MV-4-11 (cell line): ENCODE data around the gene NUDT16L1.
"Not testable (repeated sequence)": the region's sequence is repeated elsewhere in the genome, so short reads cannot be mapped to it uniquely, and the experiment has no call there.

Experiments
- DNase-seq: peaks from one replicate; lab custom pipeline; 2025; lab: John Stamatoyannopoulos, UW

Gene NUDT16L1

DNA sequence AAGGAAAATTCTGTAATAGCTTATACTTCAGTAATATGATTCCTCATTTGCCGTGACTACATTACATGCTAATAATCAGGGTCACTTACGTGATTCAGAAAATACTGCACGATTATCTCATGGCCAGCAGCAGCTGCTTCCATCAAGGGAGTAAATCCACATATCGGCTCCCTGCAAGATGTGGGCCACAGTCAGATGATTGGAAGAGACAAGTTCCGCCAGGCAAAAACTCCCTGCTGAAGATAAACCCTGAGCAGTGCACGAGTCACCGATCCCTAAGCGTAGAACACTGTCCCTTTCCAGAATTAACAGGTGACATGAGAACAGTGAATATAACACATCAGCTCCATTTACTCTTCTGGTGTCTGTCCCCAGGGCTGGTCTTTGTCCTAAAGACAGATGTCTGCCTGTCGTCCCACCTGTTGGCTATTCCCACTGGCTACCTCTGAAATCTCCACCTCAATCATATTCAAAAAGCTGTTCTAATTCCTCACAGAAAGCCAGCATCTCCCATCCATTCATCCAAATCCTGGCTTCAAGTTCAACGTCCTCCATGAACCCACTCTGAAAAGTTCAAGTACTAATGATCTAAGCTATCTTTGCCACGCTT, 31.4 kb downstream of the NUDT16L1 start:
- DNase-seq = no peak

DNA sequence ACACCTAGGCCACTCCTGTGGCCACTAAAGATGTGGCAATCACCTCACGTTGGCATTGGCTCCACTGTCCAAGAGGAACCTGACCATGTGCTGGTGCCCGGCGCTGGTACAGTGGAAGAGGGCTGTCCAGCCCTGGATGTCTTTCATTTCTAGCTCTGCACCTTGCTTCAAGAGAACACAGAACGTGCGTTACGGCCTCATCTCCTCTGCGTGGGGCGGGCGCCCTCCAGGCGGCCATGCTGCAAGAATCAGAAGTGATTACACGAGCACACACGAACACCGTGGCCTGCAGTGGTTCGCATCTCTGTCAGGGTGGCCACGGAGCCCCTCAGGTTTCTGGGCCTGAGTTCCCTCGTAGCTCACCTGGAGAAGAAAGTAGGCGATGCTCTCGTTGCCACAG, 33.3 kb downstream of the NUDT16L1 start:
- DNase-seq = no peak

DNA sequence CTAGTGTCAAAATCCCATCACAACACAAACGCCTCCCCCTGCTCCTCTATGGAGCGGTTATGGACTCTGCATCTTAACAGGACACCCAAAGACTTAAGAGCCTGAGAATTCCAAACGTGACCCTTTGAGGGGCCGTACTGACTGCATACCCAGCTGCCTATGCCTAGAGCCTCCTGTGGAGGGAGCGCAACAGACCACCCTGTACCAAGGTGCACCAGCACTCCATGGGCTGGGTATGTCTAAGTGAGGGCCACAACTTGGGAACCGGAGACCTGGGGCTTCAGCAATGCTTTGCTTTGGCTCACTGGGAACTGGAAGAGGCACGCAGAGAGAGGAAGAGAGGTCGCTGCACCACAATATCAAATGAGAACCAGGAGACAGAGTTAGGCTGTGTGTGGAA, 35.3 kb downstream of the NUDT16L1 start:
- no peak for DNase-seq

DNA sequence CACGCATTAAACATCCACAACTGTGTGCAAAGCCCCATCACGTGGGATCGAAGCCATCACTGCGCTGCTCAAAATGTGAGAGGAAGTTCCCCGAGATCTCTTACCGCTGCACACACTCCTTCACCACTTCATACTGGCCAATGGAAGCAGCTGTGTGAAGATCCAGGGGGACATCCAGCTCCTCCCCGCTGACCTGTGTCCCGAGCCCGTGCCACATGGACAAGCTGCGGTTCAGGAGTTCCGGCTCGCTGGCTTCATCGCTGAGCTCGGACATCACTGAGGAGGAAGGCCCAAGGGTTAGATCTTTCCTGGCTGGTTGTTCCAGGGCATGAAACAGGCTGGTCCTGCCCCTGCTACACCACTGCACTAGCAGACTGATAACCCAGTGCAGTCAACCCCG, 36.5 kb downstream of the NUDT16L1 start:
- no peak for DNase-seq

DNA sequence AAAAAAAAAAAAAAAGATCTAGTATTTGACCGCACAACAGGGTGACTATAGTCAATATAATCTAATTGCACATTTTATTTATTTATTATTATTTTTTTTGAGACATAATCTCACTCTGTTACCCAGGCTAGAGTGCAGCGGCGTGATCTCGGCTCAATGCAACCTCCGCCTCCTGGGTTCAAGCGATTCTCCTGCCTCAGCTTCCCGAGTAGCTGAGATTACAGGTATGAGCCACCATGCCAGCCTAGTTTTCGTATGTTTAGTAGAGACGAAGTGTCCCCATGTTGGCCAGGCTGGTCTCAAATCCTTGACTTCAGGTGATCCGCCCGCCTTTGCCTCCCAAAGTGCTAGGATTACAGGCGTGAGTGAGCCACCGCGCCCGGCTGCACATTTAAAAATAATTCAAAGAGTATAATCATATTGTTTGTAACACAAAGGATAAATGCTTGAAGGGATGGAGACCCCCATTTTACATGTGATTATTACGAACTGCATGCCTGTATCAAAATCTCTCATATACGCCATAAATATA, 39.9 kb downstream of the NUDT16L1 start:
- no peak for DNase-seq

DNA sequence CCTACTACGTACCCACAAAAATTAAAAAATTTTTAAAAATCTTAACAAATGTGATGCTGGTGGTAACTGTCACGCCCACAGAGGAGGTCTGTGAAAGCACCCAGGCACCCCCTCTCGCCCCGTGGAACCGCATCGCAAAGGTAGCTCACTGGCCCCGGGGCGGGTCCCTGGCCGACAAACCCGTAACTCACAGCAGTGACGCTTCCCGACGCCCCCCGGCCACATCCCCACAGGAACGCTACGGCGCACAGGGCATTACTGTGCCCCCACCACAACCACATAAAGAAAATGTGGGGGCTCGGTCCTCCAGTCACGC, 40.3 kb downstream of the NUDT16L1 start:
- DNase-seq = no peak

DNA sequence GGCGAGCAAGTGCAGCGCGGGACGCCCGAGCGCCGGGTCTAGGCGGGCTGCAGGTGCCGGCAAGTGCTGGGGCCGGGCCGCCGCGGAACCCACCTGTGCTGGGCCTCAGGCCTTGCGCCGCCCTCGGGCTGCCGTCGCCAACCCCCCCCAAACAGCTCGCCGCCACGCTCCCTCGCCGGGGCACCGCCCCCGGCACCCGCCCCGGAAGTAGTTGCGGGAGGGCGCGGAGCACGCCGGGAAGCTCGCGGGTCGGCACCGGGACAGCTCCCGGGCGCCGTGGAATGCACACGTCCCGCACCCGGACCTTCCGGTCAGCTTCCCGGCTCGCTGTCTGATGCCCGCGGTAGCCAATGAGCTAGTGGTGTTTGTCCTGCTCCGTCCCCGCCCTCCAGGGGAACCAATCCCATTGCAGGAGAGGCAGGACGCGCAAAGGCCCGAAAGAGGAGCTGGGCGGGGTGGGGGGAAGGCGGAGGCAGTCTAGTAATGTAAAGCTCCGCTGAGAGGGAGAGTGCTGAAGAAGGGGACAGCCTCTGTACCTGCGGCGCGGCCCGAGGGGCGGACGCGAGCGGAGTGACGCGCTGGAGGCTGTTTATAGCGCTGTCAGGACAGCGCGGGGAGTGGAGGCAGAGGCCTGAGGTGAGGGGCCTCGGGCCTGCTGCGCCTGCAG, 40.8 kb downstream of the NUDT16L1 start, which contains the start of the genes ANKS3 and DNAAF8:
TSS of gene ANKS3 (minus strand) at position 209 of the 667 bp plus-strand sequence. CDS start 4,122 bp downstream, outside the sequence.
TSS of gene DNAAF8 (plus strand) at position 475 of the 667 bp plus-strand sequence. CDS start 1,978 bp downstream, outside the sequence.
- DNase-seq = peak; percentile 94

DNA sequence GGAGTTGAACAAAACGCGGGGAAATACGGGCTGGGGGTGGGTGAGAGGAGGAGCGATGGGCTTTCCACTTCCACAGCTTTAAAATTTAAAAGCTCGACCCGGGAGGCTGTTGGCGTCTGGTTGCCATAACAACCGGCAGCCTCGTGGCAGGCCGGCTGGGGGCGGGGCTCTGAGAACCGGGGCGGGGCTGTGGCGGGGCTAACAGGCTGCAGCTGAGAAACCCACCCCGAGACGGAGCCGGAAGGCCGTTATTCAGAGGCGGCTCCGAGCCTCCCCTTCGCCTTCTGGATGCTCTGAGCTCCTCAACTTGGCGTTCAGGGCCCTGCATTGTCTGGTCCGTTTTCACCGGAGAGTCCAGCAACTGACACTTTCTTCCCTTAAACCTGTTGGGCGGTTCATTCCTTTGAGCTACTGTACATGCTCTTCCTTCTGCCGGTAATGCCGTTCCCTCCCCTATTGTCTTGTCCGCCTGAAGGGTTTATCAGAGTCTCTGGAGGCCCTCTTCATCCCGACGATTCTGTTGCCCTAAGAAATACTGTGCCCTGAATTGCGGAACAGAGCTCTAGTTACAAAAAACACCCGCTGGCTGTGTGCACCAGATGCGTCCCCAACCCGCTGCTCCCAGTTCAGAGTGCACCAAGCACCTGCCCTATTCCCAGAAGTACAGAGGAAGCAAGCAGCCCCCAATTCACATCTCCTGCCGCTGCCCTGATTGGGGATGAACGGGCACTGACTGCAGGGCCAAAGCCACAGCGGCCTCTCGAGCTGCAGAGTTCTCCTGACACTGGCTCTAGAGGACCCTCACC, 41.6 kb downstream of the NUDT16L1 start:
- DNase-seq = peak; percentile 70

DNA sequence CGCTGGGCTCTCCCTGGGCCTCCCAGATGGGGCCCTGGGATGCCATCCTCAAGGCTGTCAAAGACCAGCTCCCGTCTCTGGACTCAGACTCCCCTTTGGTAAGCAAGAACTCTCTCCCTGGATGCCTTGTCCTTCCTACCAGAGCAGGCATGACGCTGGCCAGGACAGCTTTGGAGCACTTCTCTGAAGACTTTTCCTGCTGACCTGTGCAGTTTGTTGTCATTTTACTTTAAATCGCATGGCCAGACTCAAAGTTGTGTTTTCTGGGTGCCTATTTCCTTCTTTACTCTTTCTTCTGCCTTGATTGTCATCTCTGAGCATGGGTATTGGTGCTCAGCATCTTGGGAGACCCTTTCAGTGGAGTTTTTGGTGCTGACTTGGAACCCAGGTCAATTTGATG, 43.2 kb downstream of the NUDT16L1 start:
- DNase-seq = no peak

DNA sequence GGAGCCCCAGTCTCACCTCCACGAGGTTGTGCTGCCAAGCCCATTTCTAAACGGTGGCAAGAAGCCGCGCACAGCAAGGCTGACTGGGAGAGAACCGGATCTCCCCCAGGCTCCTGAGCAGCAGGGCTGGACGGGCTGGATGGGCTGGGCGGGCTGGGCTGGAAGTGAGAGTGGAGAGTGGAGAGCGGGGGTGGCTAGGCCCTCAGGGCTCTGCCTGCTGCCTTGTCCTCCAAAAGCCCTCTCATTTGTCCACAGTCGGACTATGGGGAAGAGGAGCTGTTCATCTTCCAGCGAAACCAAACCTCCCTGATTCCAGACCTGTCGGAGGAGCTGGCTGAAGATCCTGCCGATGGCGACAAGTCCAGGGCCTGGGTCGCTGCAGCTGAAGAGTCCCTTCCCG, 44.2 kb downstream of the NUDT16L1 start:
- no peak for DNase-seq

DNA sequence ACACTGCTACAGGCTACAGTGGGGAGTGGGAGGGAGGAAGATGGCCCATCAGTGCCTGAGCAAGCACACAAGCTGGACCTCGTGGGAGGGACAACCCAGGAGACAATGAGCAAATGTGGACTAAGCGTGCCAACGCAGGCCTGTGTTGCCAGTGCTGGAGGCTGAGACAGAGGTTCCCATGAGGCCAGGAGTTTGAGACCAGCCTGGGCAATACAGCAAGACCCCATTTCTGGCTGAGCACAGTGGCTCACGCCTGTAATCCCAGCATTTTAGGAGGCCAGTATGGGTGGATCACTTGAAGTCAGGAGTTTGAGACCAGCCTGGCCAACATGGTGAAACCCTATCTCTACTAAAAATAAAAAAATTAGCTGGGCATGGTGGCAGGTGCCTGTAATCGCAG, 45.0 kb downstream of the NUDT16L1 start:
- DNase-seq = not testable (repeated sequence)

DNA sequence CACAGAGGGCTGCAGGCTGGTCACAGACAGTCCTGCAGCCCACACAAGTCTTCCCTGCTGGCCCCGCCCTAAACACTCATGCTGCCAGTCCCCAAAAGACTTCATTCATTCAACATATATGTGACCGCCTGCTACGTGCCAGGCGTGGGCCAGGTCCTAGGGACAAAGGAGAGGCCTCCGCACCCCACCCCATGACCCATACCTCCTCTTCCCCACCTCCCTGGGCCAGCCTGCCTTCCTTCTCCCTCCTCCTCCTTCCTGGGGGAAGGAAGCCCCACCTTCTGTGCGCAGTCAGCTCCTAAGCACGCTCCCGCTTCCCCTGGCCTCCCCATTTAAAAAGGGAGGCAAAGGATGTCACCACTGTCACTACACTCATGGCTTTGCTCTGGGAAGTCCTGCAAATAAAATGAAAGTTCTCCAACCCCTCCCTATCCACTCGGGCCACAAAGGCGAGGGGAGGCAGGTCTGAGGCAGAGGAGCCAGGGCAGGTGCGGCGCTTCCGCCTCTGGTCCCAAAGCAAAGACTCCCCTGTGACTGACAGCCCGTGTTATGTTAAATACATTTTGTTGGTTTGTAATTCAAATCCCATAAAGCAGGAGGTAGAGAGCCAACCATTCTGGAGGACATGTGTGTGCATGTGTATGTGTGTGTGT, 50.0 kb downstream of the NUDT16L1 start:
- no peak for DNase-seq

DNA sequence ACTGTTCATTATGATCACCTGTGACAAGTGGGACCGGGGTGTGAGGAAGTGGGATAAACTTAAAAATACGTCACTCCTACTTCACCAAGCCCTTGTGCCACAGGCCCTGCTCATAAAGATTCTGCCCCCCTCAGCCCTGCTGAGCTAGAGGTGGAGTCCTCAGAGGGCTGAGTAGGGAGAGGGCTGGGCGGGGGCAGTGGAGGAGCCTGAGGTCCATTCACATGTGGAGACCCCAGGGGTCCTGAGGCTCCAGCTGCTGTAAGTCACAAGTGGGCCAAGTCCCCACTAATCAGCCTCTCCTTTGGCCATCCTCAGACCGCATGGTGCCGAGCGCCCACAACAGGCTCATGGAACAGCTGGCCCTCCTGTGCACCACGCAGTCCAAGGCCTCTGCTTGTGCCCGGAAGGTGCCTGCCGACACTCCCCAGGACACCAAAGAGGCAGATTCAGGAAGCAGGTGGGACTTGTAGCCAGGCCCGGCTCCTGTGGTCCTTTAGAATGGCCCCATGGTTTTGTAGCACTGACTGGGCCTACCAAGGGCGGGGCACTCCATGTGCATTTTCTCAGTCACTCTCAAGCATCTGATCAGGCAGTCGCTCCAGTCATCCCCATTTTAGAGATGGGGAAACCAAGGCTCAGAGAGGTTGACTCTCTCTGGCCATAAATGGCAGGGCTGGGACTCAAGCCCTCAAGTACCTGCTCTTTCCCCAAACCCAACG, 51.4 kb downstream of the NUDT16L1 start:
- no peak for DNase-seq

DNA sequence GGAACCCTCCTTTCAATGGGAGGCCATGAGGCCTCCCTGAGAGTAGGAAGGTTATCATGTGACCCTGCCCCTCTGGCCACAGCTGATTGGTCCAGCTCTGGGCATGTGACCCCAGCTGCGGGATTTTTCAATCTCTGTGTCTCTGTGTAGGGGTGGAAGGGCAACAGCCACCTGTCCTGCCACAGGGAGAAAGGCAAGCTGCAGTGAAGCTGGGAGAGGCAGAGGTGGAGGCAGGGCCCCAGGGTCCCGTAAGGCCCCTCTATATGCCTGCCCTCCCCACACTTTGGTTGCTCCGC, 51.9 kb downstream of the NUDT16L1 start:
- no peak for DNase-seq
